WI38 (cell line): ENCODE measurements around the gene PGAP1.

Experiments
- H3K4me3 ChIP-seq: 2 replicates; pipeline ENCODE4 v1.5.1; 2011; ENCODE audit warnings: low read depth, mild to moderate bottlenecking, control low read depth, low read length
- TF ChIP-seq, protein P1 (sequence below): IDR thresholded peaks from 2 replicates; pipeline ENCODE4 v1.5.1; 2012; ENCODE audit warnings: low read depth, mild to moderate bottlenecking, control low read depth, low read length

The PGAP1 gene

DNA sequence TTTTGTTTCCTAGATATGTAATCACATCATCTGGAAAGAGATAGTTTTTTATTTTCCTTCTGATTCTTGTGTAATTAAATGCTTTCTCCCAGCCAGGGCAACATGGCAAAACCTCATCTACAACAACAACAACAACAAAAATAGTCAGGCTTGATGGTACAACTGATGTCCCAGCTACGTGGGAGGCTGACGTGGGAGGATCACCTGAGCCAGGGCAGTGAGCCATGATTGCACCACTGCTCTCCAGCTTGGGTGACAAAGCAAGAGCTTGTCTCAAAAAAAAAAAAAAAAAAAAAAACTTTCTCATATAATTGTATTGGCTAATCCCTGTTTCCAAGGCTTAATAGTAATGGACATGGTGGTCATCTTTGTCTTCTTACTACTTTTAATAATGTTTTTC lies 26.4 kb upstream of the PGAP1 start:
- H3K4me3 ChIP-seq, result no peak overlapping the region
- TF ChIP-seq, protein P1, sequence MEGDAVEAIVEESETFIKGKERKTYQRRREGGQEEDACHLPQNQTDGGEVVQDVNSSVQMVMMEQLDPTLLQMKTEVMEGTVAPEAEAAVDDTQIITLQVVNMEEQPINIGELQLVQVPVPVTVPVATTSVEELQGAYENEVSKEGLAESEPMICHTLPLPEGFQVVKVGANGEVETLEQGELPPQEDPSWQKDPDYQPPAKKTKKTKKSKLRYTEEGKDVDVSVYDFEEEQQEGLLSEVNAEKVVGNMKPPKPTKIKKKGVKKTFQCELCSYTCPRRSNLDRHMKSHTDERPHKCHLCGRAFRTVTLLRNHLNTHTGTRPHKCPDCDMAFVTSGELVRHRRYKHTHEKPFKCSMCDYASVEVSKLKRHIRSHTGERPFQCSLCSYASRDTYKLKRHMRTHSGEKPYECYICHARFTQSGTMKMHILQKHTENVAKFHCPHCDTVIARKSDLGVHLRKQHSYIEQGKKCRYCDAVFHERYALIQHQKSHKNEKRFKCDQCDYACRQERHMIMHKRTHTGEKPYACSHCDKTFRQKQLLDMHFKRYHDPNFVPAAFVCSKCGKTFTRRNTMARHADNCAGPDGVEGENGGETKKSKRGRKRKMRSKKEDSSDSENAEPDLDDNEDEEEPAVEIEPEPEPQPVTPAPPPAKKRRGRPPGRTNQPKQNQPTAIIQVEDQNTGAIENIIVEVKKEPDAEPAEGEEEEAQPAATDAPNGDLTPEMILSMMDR, result no peak

DNA sequence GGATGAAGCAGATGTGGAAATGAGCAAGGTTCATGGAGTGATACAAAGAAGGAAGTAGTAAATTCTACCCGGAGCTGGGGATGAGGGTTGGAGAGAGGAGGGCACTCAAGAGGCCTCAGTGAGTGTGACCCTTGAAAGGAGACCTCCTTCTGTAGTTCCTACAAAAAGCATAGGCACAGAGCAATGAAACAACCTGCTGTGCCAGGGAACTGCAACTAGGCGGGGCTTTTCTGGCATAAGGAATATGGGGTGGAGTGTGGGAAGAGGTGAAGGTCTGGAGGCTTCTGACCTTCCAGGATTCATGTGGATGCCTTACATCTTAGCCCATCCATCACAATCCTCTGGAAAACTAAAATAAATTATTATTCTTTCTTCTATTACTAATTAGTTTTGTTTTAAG lies 25.5 kb upstream of the PGAP1 start:
- TF ChIP-seq, protein P1, result no peak

DNA sequence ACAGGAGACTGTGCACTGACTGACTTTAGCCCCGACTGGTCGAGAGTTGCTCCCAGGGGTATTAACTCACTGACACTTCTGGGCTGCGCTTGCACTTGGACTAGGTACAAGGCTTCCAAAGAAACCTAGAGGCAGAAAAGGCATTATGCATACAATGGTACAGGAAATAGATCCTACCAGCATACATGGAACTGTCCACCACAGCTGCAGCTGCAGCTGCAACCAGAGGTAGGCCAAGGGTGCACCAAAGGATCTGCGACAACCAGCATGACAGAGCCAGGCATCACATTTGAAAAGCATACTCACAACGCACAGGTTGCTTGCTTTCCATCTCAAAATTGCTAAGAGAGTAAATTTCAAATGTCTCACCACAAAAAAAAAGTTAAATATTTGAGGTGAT lies 22.6 kb upstream of the PGAP1 start:
- H3K4me3 ChIP-seq, result no peak overlapping the region
- TF ChIP-seq, protein P1, result no peak

More for the DNA sequence above, 25.5 kb upstream of the PGAP1 start:
- H3K4me3 ChIP-seq, result no peak overlapping the region

DNA sequence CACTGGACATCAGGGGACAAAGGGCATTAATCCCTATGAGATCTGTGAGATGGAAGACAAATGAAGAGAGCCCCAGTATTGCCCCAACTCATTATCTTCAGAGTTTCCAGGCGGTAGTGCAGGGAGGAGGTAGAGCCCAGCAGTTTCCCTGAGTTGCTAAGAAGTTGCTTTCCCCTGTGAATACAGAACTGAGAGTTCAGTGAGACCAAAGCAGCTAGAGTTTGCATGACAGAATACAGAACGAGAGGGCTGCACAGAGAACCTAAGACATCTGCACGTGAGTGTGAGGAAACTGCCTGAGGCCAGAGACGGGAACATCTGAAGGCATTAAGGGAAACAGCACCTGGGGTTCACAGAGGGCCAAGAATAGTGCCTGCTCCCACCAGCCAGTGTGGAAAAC lies 18.1 kb upstream of the PGAP1 start:
- TF ChIP-seq, protein P1, result no peak
- H3K4me3 ChIP-seq, result no peak overlapping the region

DNA sequence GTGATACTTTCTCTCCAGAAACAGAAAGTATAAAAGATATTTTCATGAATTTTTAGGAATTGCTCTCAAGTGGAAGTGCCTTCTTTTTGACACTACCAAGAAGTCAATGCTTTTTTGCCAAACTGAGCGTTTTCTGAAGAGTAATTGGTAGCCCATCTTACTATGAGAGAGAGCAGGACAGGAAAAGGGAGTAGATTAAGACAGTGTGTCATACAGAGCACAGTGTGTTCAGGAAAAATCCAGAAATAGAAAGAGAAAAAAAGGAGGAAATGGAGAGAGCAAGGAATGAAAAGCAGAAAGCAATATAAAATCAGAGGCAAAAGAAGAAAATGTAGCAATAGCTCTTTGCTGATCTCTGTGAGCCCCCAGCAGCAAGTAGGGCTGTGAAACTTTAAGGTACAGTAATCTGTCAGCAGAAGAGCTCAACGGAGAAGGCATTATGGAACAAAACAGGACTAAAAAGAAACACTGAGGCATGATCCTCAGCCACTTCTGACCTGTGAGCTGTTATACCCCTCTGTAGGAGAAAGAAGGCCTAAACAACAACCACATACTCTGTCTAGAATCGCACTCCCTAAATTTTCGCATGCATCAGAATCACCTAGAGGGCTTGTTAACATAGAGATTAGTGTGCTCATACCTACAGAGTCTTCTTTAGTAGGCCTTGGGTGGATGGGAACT lies 15.0 kb upstream of the PGAP1 start:
- TF ChIP-seq, protein P1, result no peak
- H3K4me3 ChIP-seq, result no peak overlapping the region

DNA sequence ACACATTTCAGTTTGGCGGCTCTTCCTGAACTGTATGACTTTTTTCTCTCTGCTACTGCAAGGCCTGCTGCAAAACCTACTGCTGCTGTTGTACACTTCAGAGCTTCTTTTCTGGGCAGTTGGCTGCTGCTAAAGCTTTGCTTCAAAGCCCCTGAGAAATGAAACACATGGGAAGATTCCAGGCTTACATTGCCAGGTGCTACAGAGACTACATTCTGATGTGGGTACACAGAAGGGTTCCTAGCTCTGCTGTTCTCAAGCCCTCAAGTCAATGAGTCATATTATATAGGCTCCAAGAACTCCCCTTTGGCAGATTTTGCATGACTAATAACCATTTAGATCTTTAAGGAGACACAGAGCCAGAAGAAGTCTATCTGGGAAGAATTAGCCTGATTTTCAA lies 12.9 kb upstream of the PGAP1 start:
- H3K4me3 ChIP-seq, result no peak overlapping the region
- TF ChIP-seq, protein P1, result no peak

DNA sequence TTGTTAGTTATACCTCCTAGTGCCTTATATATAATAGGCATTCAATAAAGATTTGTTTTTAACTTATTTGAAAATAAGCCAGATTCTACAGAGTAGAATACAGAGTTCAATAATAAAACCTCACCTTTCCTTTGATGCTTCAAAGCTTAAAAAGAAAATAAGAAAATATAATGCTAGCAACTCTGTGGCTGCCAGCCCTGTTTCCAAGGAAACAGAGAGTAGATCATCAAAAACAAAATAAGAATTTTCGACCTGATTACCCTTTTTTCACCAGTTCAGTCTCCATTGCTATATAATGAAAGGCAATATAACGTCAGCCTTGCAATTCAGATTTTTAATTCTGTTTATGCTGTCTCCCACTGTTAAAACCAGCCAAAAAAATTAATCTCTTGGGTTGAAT lies 8.9 kb upstream of the PGAP1 start:
- TF ChIP-seq, protein P1, result no peak
- H3K4me3 ChIP-seq, result no peak overlapping the region
